K562 (cell line): ENCODE results near the gene ADAMTS14. TPM values are rescaled to one million over a fixed set of nuclear protein-coding genes. Genes with fewer than 3 reads are reported as not detected.

Source experiments
- ATAC-seq: fragments of 200-7000 bp; cut with Tn5 transposase; 3 replicates; pipeline ENCODE4 v1.9.1; 2020; ENCODE audit warnings: moderate library complexity
- BruUV-seq: library from RNA; stranded (reverse); fragments of 400-500 nt; replicated peaks from 2 replicates; lab custom pipeline; 2021; lab: Mats Ljungman, UMichigan
- CTCF ChIA-PET: fragments of 300-600 bp; formaldehyde crosslinking; extraction: SDS; loops from one replicate; lab custom pipeline; 2021; ENCODE audit warnings: low intra/inter-chr PET ratio; lab: Yijun Ruan, JAX
- POLR2A ChIA-PET: fragments of 300-600, 350-650 bp; sonication (Branson Sonifier 250); formaldehyde crosslinking; extraction: SDS; loops from one replicate; lab custom pipeline; 2021; ENCODE audit warnings: antibody characterized with exemption, inconsistent platforms; lab: Yijun Ruan, JAX
- DNase-seq, 4 experiments: peaks; one replicate each; pipeline versions ENCODE4 v3.0.0 to v3.0.0-alpha.2; 2011 to 2018; ENCODE audit warnings: low spot score in 3 of 4, mixed read lengths in 3 of 4; ENCODE audit errors: extremely low read depth in 1 of 4
- FAIRE-seq: peaks from 2 replicates; lab custom pipeline; 2011; peaks lifted over from hg19 to GRCh38; lab: Jason Lieb, UNC
- H2AFZ ChIP-seq: 2 replicates; pipeline ENCODE4 v1.6.0; 2011; ENCODE audit warnings: low read depth, low read length, control low read depth, inconsistent platforms
- H3K27ac ChIP-seq: fragments of 200-600 bp; 3 replicates; pipeline ENCODE4 v1.8.0; 2011; ENCODE audit warnings: low read depth, mild to moderate bottlenecking, control low read depth, inconsistent platforms, low read length, moderate library complexity, mixed read lengths; ENCODE audit errors: extremely low read depth
- H3K27me3 ChIP-seq, 2 experiments: fragments of 300-600 bp in 1 of 2; 2 replicates in 1 of 2; 3 replicates in 1 of 2; pipeline versions ENCODE4 v1.6.0 to v1.8.0; 2011; ENCODE audit warnings: inconsistent platforms in 2 of 2, low read length in 2 of 2, mild to moderate bottlenecking in 1 of 2, mixed read lengths in 1 of 2, moderate library complexity in 1 of 2; ENCODE audit not compliant: control insufficient read depth in 2 of 2, insufficient read depth in 2 of 2
- H3K36me3 ChIP-seq: fragments of 300-600 bp; 3 replicates; pipeline ENCODE4 v1.8.0; 2011; ENCODE audit warnings: mild to moderate bottlenecking, low read length, inconsistent platforms; ENCODE audit not compliant: control insufficient read depth, insufficient read depth
- H3K4me1 ChIP-seq, 2 experiments: fragments of 200-600 bp in 1 of 2; replicated peaks in 1 of 2; 2 replicates in 1 of 2; 3 replicates in 1 of 2; pipeline versions ENCODE4 v1.5.1 to v1.8.0; 2011; ENCODE audit warnings: inconsistent platforms in 2 of 2, low read length in 2 of 2, mild to moderate bottlenecking in 1 of 2, mixed read lengths in 1 of 2, moderate library complexity in 1 of 2; ENCODE audit not compliant: control insufficient read depth in 2 of 2, insufficient read depth in 2 of 2
- H3K4me2 ChIP-seq: 2 replicates; pipeline ENCODE4 v1.6.1; 2011; ENCODE audit warnings: low read length, control low read depth, inconsistent platforms, mixed read lengths; ENCODE audit not compliant: insufficient read depth
- H3K4me3 ChIP-seq: fragments of 200-600 bp; sonication (generic), shearing (Covaris generic); 2 replicates; pipeline ENCODE4 v1.5.1; 2016; ENCODE audit warnings: control low read depth, inconsistent platforms
- H3K79me2 ChIP-seq: fragments of 200-600 bp; 3 replicates; pipeline ENCODE4 v1.8.0; 2011; ENCODE audit warnings: low read length, inconsistent platforms; ENCODE audit not compliant: control insufficient read depth, insufficient read depth
- H3K9ac ChIP-seq, 2 experiments: 2 replicates each; pipeline versions ENCODE4 v1.6.0 to v1.6.1; 2011; ENCODE audit warnings: low read depth in 2 of 2, low read length in 2 of 2, control low read depth in 1 of 2, inconsistent platforms in 1 of 2, mild to moderate bottlenecking in 1 of 2, mixed read lengths in 1 of 2; ENCODE audit not compliant: insufficient read depth in 1 of 2
- H3K9me1 ChIP-seq: one replicate; pipeline ENCODE4 v1.6.0; 2011; ENCODE audit warnings: inconsistent platforms, mild to moderate bottlenecking, low read length, moderate library complexity; ENCODE audit not compliant: control insufficient read depth, insufficient read depth
- H3K9me3 ChIP-seq: replicated peaks from 2 replicates; pipeline ENCODE4 v1.5.1; 2011; ENCODE audit warnings: low read depth, low read length, inconsistent platforms; ENCODE audit not compliant: control insufficient read depth, insufficient read depth
- H4K20me1 ChIP-seq: replicated peaks from 2 replicates; pipeline ENCODE4 v1.6.1; 2011; ENCODE audit warnings: low read length, inconsistent platforms, mixed read lengths; ENCODE audit not compliant: control insufficient read depth, insufficient read depth
- EGR1 ChIP-seq: fragments of 450-650 bp; conservative IDR thresholded peaks from 2 replicates; pipeline ENCODE4 v1.6.1; 2017; ENCODE audit warnings: mild to moderate bottlenecking
- MXD1 ChIP-seq: fragments of 250-450 bp; sonication (Bioruptor Pico); IDR thresholded peaks from 2 replicates; pipeline ENCODE4 v1.8.0; 2021; ENCODE audit warnings: borderline replicate concordance, mild to moderate bottlenecking, moderate library complexity; ENCODE audit not compliant: poor library complexity, severe bottlenecking
- NFIX ChIP-seq: fragments of 250-450 bp; sonication (Bioruptor Pico); IDR thresholded peaks from 2 replicates; pipeline ENCODE4 v1.4.0; 2020; ENCODE audit warnings: low read depth, mild to moderate bottlenecking, moderate library complexity
- WGBS: fragments of 100-300 bp; shearing (Covaris generic); methylation state at CpG from one replicate; pipeline ENCODE4 v1.1.6; 2016; ENCODE audit warnings: low coverage, mixed read lengths; ENCODE audit not compliant: insufficient coverage; ENCODE audit errors: missing lambda C conversion rate; 5-methylcytosine and 5-hydroxymethylcytosine counted together
- in situ Hi-C: fragments of 300-500 bp; cut with MboI; formaldehyde crosslinking; loops from 4 replicates; pipeline ENCODE4 v1.15.0; 2018; ENCODE audit warnings: inconsistent platforms, mixed read lengths
- intact Hi-C: fragments of 100-400 bp; cut with micrococcal nuclease; formaldehyde crosslinking; loops from 2 replicates; pipeline ENCODE4 v1.14.2; 2022
- polyA plus RNA-seq, 8 experiments: library from polyadenylated mRNA; depleted of rRNA in 4 of 8; stranded (reverse) in 5 of 8; unstranded in 3 of 8; fragments of >200 nt; fragmentation: Nextera tagmentation in 2 of 8; fragmentation: Illumina TruSeq in 1 of 8; extraction: Ambion mirVana in 2 of 8; extraction: Trizol in 1 of 8; gene quantifications; 2 replicates each; pipeline versions ENCODE4 v1.2.1 to v1.2.3, GENCODE V29; 2011 to 2014; ENCODE audit warnings: inconsistent platforms in 1 of 8, missing spikeins in 1 of 8
- total RNA-seq, 7 experiments: library from RNA; depleted of rRNA in 6 of 7; stranded (reverse); fragments of >200 nt in 6 of 7; fragmentation: Illumina TruSeq in 2 of 7; extraction: Trizol in 2 of 7; gene quantifications; 2 replicates each; pipeline versions ENCODE4 v1.2.1 to v1.2.3, GENCODE V29; 2011 to 2021; ENCODE audit warnings: low replicate concordance in 1 of 7
- TF ChIP-seq, protein P1 (sequence below): fragments of 450-650 bp; IDR thresholded peaks from 2 replicates; pipeline ENCODE4 v1.6.1; 2018; ENCODE audit not compliant: partially characterized antibody

Gene ADAMTS14
- total and polyA plus RNA-seq, 9 of the 15 experiments (the other 6 are each of a cell fraction or from before 2014, with no cell fraction given), result 0.04 to 37.4 (median 15.9) TPM

DNA sequence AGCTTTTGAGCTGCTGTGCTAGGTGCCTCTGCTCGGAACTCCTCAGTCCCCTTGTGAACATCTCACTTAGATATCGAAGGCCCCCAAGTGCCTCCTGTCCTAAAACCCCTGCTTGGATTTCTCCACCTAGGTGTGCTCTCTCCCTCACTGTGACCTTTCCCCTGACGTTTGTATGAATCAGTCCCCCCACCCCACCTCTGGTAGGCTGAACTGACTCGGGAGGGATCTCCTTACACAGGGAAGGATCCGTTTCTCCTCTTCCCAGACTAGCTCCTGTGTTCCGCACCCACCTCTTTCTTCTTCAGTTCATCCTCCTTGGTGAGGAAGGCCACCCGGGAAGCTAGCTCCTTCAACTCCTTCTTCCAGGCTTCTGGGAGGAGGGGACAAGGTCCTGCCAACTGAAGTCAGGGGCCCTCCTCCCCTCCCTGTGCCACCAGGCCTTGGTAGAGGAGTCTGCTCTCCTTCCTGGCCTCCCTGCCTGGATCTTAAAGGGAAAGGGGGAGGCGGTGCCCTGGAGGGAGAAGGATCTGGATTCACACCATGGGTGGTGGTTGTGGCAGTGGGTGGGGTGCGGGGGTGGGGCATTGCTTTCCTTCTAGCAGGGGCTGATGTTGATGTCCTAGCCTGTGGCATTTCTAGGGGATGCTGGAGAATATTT, 106.1 kb downstream of the ADAMTS14 start:
- no TSS peak for BruUV-seq
- intact Hi-C loops, result no loop called here
- no peak for ATAC-seq
- no peaks in the 10 kb centered on the region for H3K27me3 ChIP-seq
- H3K27ac ChIP-seq, result no peak overlapping the region
- H3K4me3 ChIP-seq, result no peak overlapping the region
- H3K9me1 ChIP-seq, result no peaks in the 10 kb centered on the region
- no peak for TF ChIP-seq MXD1 (CRISPR knock-in tag)
- TF ChIP-seq NFIX (CRISPR knock-in tag), result no peak
- TF ChIP-seq EGR1, result peak; percentile 22; the same call in 1 of the 2 replicates
- TF ChIP-seq, protein P1, sequence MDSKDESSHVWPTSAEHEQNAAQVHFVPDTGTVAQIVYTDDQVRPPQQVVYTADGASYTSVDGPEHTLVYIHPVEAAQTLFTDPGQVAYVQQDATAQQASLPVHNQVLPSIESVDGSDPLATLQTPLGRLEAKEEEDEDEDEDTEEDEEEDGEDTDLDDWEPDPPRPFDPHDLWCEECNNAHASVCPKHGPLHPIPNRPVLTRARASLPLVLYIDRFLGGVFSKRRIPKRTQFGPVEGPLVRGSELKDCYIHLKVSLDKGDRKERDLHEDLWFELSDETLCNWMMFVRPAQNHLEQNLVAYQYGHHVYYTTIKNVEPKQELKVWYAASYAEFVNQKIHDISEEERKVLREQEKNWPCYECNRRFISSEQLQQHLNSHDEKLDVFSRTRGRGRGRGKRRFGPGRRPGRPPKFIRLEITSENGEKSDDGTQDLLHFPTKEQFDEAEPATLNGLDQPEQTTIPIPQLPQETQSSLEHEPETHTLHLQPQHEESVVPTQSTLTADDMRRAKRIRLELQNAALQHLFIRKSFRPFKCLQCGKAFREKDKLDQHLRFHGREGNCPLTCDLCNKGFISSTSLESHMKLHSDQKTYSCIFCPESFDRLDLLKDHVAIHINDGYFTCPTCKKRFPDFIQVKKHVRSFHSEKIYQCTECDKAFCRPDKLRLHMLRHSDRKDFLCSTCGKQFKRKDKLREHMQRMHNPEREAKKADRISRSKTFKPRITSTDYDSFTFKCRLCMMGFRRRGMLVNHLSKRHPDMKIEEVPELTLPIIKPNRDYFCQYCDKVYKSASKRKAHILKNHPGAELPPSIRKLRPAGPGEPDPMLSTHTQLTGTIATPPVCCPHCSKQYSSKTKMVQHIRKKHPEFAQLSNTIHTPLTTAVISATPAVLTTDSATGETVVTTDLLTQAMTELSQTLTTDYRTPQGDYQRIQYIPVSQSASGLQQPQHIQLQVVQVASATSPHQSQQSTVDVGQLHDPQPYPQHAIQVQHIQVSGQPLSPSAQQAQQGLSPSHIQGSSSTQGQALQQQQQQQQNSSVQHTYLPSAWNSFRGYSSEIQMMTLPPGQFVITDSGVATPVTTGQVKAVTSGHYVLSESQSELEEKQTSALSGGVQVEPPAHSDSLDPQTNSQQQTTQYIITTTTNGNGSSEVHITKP, result peak; percentile 31
- no peak overlapping the region for H3K4me2 ChIP-seq
- H3K9me3 ChIP-seq, result no peaks in the 10 kb centered on the region
- no peaks in the 10 kb centered on the region for H3K36me3 ChIP-seq
- in situ Hi-C loops, result no loop called here
- no peak for FAIRE-seq
- WGBS, result 17% methylated on average over 9 of the region's 9 CpGs
- no peaks in the 10 kb centered on the region for H4K20me1 ChIP-seq
- no peak overlapping the region for H2AFZ ChIP-seq
- DNase-seq, result peak in 2 of 4 experiments; percentile 14
- H3K9ac ChIP-seq, result no peak overlapping the region
- ChIA-PET CTCF (no interaction called here), POLR2A (interaction anchor here (0.5 to 1.4 kb wide), 3 partner anchors 9 to 199 kb away, joined by 3 to 5 read pairs (median 4); no protein-coding TSS in a partner anchor)
- no peaks in the 10 kb centered on the region for H3K79me2 ChIP-seq
- H3K4me1 ChIP-seq, result peaks cover 11 to 20% of the 10 kb centered on the region in 2 experiments
